Transverse colon (tissue), 4 donors: ENCODE data around the gene FGF2. TPM values are rescaled to one million over a fixed set of nuclear protein-coding genes. Genes with fewer than 3 reads are reported as not detected.
"Not testable (repeated sequence)": the region's sequence is repeated elsewhere in the genome, so short reads cannot be mapped to it uniquely, and the experiment has no call there.

Experiments used
- DNase-seq: peaks from one replicate; pipeline ENCODE4 v3.0.0-alpha.2; 2019
- H3K27ac ChIP-seq, 4 donors: fragments of 200-600 bp; sonication (generic); 2 replicates each; pipeline ENCODE4 v1.5.1; 2016 to 2018; ENCODE audit warnings: inconsistent platforms in 4 of 4
- H3K27me3 ChIP-seq: fragments of 200-600 bp; sonication (generic); 2 replicates; pipeline ENCODE4 v1.5.1; 2017; ENCODE audit warnings: inconsistent platforms
- H3K36me3 ChIP-seq, 4 donors: fragments of 200-600 bp; sonication (generic); 2 replicates each; pipeline ENCODE4 v1.5.1; 2017 to 2019; ENCODE audit warnings: inconsistent platforms in 4 of 4
- H3K4me1 ChIP-seq, 4 donors: fragments of 200-600 bp; sonication (generic); 2 replicates each; pipeline ENCODE4 v1.5.1; 2017 to 2020; ENCODE audit warnings: inconsistent platforms in 4 of 4
- H3K4me3 ChIP-seq, 4 donors: fragments of 200-600 bp; sonication (generic); 1 replicate in 1 of 4; 2 replicates in 3 of 4; pipeline versions ENCODE4 v1.5.1 to v1.6.1; 2017 to 2019; ENCODE audit warnings: inconsistent platforms in 4 of 4
- H3K9me3 ChIP-seq, 2 donors: fragments of 200-600 bp; sonication (generic); 2 replicates each; pipeline ENCODE4 v1.5.1; 2017 to 2019; ENCODE audit warnings: inconsistent platforms in 2 of 2
- EP300 ChIP-seq: sonication (generic); formaldehyde crosslinking; IDR thresholded peaks from one replicate; pipeline ENCODE4 v1.6.1; 2017; ENCODE audit warnings: antibody characterized with exemption, low read depth
- POLR2A ChIP-seq: fragments of 450-650 bp; IDR thresholded peaks from one replicate; pipeline ENCODE4 v1.6.1; 2016; ENCODE audit warnings: antibody characterized with exemption, mild to moderate bottlenecking, moderate library complexity
- POLR2AphosphoS5 ChIP-seq, 3 donors: sonication (generic); formaldehyde crosslinking; IDR thresholded peaks; one replicate each; pipeline ENCODE4 v1.6.1; 2016; ENCODE audit warnings: antibody characterized with exemption in 3 of 3
- WGBS, 2 donors: methylation state at CpG; one replicate each; pipeline ENCODE4 v1.1.5; 2018; ENCODE audit warnings: low coverage in 1 of 2; 5-methylcytosine and 5-hydroxymethylcytosine counted together
- in situ Hi-C, 4 donors: fragments of 200-750 bp; cut with MboI; loops; one replicate each; pipeline versions ENCODE4 v1.15.0 to v1.15.1; 2017; ENCODE audit warnings: low sequenced_read_pairs in 3 of 4, low pct_ligation_motif_present in 1 of 4, low pct_unique_long_range_greater_than_20kb in 1 of 4
- intact Hi-C: fragments of 100-400 bp; cut with DNase I; formaldehyde crosslinking; loops from one replicate; pipeline ENCODE4 v1.15.1; 2023; ENCODE audit warnings: low total_unique reads
- total RNA-seq, 4 donors: library from RNA; depleted of rRNA; stranded (reverse); fragments of >200 nt; gene quantifications; one replicate each; pipeline ENCODE4 v1.1.0, GENCODE V29; 2016
- TF ChIP-seq, protein P1 (sequence below), 5 experiments: fragments of 200-600 bp in 3 of 5; fragments of 450-650 bp in 2 of 5; sonication (generic) in 3 of 5; IDR thresholded peaks; 1 replicate in 2 of 5; 2 replicates in 3 of 5; pipeline ENCODE4 v1.5.1; 2016 to 2017; ENCODE audit warnings: antibody characterized with exemption in 5 of 5, inconsistent platforms in 3 of 5, mild to moderate bottlenecking in 2 of 5, moderate library complexity in 1 of 5

Gene FGF2
- total RNA-seq, 4 donors from 2014 or later = 1.9 to 8.6 (median 5.8) TPM

DNA sequence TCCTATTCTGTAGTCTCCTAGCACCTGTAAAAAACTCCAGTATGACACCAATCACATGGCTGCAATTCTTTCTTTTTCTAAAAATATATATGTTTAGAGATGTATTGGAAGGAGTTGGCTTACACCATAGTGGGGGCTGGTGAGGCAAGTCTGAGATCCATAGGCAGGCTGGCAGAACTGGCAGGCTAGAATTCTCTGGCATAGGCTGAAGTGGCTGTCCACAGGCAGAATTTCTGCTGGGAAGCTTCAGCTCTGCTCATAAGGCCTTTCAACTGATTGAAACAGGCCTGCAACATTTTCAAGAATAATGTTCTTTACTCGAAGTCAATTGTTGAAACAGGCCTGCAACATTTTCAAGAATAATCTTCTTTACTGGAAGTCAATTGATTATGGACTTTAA, 37.0 kb downstream of the FGF2 start:
- TF ChIP-seq EP300 = no peak
- no peak for TF ChIP-seq POLR2AphosphoS5 (IDR thresholded peaks at IDR 0.05)
- TF ChIP-seq, protein P1, sequence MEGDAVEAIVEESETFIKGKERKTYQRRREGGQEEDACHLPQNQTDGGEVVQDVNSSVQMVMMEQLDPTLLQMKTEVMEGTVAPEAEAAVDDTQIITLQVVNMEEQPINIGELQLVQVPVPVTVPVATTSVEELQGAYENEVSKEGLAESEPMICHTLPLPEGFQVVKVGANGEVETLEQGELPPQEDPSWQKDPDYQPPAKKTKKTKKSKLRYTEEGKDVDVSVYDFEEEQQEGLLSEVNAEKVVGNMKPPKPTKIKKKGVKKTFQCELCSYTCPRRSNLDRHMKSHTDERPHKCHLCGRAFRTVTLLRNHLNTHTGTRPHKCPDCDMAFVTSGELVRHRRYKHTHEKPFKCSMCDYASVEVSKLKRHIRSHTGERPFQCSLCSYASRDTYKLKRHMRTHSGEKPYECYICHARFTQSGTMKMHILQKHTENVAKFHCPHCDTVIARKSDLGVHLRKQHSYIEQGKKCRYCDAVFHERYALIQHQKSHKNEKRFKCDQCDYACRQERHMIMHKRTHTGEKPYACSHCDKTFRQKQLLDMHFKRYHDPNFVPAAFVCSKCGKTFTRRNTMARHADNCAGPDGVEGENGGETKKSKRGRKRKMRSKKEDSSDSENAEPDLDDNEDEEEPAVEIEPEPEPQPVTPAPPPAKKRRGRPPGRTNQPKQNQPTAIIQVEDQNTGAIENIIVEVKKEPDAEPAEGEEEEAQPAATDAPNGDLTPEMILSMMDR (IDR thresholded peaks at IDR 0.05) = no peak
- no peak for TF ChIP-seq POLR2A
- no peak for DNase-seq
- WGBS, 2 donors = 43 to 68% methylated on average over 1 of the region's 1 CpG
- peaks cover 0 to 14% (median 2%) of the 10 kb centered on the region in 4 donors for H3K4me1 ChIP-seq
- no peak overlapping the region for H3K27ac ChIP-seq
- no peaks in the 10 kb centered on the region for H3K36me3 ChIP-seq
- no peaks in the 10 kb centered on the region for H3K27me3 ChIP-seq
- in situ Hi-C loops (no loop called here), intact Hi-C loops (no loop called here)
- no peaks in the 10 kb centered on the region for H3K9me3 ChIP-seq
- H3K4me3 ChIP-seq = no peak overlapping the region

DNA sequence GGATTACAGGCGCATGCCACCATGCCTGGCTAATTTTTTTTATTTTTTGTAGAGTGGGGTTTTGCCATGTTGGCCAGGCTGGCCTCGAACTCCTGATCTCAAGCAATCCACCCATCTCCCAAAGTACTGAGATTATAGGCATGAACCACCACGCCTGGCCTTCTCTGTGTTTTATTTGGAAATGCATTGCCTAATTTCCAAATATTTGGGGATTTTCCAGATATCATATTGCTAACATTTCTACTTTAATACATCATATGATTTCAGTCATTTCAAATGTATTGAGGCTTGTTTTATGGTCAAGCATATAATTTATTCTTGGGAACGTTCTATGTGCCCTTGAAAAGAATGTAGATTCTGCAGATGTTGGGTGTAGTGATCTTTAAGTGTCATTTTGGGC, 38.8 kb downstream of the FGF2 start:
- 70 to 79% methylated on average over 3 to 4 of the region's 4 CpGs for WGBS, 2 donors
- DNase-seq = no peak
- TF ChIP-seq POLR2A = no peak
- no peak for TF ChIP-seq POLR2AphosphoS5 (IDR thresholded peaks at IDR 0.05)
- TF ChIP-seq EP300 = no peak
- TF ChIP-seq, protein P1 (IDR thresholded peaks at IDR 0.05) = no peak
- in situ Hi-C loops = no loop called here
- Histone ChIP-seq H3K27me3 (no peaks in the 10 kb centered on the region), H3K4me1 (peaks cover 0 to 14% (median 2%) of the 10 kb centered on the region in 4 donors), H3K9me3 (no peaks in the 10 kb centered on the region), H3K36me3 (no peaks in the 10 kb centered on the region), H3K27ac (no peak overlapping the region), H3K4me3 (no peak overlapping the region)
- intact Hi-C loops = no loop called here

DNA sequence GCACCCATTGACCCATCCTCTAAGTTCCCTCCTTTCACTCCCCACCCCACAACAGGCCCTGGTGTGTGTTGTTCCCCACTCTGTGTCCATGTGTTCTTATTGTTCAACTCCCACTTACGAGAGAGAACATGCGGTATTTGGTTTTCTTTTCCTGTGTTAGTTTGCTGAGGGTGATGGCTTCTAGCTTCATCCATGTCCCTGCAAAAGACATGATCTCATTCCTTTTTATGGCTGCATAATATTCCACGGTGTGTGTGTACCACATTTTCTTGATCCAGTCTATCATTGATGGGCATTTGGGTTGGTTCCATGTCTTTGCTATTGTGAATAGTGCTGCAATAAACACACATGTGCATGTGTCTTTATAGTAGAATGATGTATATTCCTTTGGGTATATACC, 41.6 kb downstream of the FGF2 start:
- H3K36me3 ChIP-seq, intact Hi-C loops, H3K27ac ChIP-seq, H3K27me3 ChIP-seq, H3K9me3 ChIP-seq, H3K4me3 ChIP-seq, DNase-seq, H3K4me1 ChIP-seq, in situ Hi-C loops: not testable (repeated sequence)
- WGBS, 2 donors = 96 to 97% methylated on average over 3 of the region's 3 CpGs

DNA sequence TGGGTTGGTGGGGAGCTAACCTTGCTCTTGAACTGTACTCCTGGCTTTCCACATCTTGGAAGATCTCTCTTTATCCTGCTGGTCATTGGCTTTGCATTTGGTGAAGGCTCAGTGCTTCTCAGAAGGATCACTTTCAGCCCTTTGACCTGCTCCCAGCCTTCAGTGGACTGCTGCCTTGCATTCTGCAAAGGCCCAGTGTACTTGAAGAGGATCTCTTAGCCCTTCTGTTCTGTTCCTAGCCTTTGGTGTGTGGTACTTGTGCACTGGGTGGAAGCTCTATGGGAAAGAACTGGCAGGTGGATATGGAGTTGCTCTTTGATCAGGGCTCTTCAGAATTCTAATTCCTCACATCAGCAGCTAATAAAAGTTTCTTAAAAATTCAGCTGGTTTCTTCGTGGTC, 46.5 kb downstream of the FGF2 start:
- DNase-seq = no peak
- Histone ChIP-seq H3K9me3 (no peaks in the 10 kb centered on the region), H3K27ac (no peak overlapping the region), H3K27me3 (no peaks in the 10 kb centered on the region), H3K36me3 (no peaks in the 10 kb centered on the region), H3K4me1 (no peaks in the 10 kb centered on the region), H3K4me3 (no peak overlapping the region)
- 75 to 83% methylated on average over 1 of the region's 1 CpG for WGBS, 2 donors
- TF ChIP-seq POLR2A (no peak), POLR2AphosphoS5 (IDR thresholded peaks at IDR 0.05) (no peak), EP300 (no peak)
- TF ChIP-seq, protein P1 (IDR thresholded peaks at IDR 0.05) = no peak
- intact Hi-C loops = no loop called here
- in situ Hi-C loops = no loop called here

DNA sequence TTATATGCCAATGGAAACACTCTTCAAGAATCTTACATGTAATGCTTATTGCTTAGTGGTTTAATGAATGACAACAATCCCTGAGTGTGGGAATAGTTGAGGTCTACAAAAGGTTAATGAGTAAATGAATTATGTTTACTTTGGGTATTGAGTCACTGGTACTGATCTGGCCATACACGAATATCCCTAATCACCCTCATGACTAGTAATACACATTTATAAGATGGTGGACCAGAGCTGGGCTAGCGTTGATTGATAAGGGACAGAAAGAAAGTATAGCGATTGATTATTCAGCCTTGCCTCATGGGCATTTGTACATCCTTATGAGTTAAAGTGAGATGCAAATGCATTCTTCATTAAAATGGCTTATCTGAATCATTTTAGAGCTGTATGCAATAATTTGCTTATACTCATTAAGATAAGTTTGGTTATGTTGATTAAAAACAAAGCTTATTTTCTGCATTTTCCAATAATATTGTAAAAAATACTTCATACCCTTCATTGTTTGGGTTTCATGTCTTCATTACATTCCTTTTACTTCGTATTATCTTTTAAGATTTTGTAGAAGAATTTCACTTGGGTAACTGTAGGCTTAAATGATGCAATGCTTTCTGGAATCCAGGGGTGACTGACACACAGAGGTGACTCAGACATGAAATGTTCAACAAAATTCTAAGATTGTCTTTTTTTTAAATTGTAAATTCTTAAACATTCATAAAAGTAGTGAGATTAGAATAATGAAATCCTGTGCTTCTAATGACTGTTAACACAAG, 47.4 kb downstream of the FGF2 start:
- DNase-seq = no peak
- 71 to 78% methylated on average over 3 to 4 of the region's 4 CpGs for WGBS, 2 donors
- H3K27ac ChIP-seq = no peak overlapping the region
- in situ Hi-C loops (no loop called here), intact Hi-C loops (no loop called here)
- TF ChIP-seq POLR2A = no peak
- no peak for TF ChIP-seq EP300
- no peak for TF ChIP-seq POLR2AphosphoS5 (IDR thresholded peaks at IDR 0.05)
- TF ChIP-seq, protein P1 (IDR thresholded peaks at IDR 0.05) = no peak
- H3K27me3 ChIP-seq = no peaks in the 10 kb centered on the region
- H3K36me3 ChIP-seq = no peaks in the 10 kb centered on the region
- no peak overlapping the region for H3K4me3 ChIP-seq
- H3K9me3 ChIP-seq = no peaks in the 10 kb centered on the region
- no peaks in the 10 kb centered on the region for H3K4me1 ChIP-seq
